Measurements from ENCODE around the gene MED22. TPM values are rescaled to one million over a fixed set of nuclear protein-coding genes. Genes with fewer than 3 reads are reported as not detected.
"Not testable (repeated sequence)": the region's sequence is repeated elsewhere in the genome, so short reads cannot be mapped to it uniquely, and the experiment has no call there.

The MED22 gene
- total and polyA plus RNA-seq, 10 donors = 13.3 to 33.7 (median 28.3) TPM

DNA sequence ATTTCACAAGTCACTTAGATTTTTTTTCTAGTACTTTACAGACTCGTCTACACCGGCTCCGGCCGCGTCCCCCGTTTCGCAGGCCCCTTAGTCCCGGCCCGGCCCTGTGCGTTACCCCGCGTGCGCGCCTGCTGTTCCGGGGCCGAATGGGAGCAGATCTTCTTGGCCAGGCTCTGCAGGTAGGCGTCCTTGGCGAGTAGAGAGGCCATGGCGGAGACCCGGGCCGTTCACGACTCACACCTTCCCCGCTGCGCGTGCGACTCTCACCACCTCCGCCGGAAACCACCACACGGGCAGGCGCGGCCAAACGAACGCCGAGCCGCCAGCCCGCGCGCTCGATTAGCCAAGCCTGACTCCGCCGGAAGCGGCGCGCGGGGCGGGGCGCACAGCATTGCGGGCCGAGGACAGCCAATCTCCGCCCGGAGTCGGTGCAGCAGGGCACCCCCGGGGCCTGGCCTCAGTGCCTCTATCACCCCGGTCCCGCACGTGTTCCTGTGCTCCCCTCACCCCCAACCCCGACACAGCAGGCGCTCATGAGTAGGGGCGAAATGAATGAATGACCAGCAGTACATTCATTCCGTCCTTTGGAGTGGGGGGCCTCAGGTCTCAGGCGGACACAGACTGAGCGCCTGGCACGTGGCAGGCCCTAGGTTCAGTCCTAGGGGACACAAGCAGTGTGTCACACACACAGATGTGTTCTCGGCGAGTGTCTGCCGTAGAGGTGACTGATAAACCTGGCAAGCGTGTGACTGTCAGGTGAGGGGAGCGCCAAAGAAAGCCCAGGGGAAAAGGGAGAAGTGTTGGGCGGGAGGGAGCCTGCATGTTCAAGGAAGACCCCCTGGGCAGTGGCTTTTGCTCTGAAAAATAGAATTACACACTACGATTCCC lies 11.8 kb downstream of the MED22 start, which contains the start of gene SURF6:
TSS of gene SURF6 (minus strand) at position 265 of the 888 bp plus-strand sequence. CDS start at position 209, 56 bp downstream.
- 7 to 17% (median 8%) methylated on average over 27 to 70 of the region's 70 CpGs for WGBS, 5 donors

DNA sequence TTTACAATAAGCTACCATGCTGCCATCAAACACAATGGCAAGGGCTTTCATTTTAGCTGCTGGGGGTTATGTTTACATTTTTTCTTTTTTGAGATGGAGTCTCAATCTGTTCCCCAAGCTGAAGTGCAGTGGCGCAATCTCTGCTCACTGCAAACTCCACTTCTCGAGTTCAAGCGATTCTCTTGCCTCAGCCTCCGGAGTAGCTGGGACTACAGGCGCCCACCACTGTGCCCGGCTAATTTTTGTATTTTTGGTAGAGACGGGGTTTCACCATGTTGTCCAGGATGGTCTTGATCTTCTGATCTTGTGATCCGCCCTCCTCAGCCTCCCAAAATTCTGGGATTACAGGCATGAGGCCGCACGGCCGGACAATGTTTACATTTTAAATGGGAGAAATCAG lies 13.0 kb downstream of the MED22 start:
- intact Hi-C loops (cut with DNase I; ENCODE audit: low total_unique reads) = not testable (repeated sequence)
- H3K4me3 ChIP-seq = peak overlapping the region; percentile 78 to 96 (median 92)
- H3K36me3 ChIP-seq = peaks cover 0 to 63% (median 49%) of the 10 kb centered on the region in 6 donors

More for the DNA sequence above, 11.8 kb downstream of the MED22 start, which contains the start of gene SURF6:
- TF ChIP-seq, protein P1, sequence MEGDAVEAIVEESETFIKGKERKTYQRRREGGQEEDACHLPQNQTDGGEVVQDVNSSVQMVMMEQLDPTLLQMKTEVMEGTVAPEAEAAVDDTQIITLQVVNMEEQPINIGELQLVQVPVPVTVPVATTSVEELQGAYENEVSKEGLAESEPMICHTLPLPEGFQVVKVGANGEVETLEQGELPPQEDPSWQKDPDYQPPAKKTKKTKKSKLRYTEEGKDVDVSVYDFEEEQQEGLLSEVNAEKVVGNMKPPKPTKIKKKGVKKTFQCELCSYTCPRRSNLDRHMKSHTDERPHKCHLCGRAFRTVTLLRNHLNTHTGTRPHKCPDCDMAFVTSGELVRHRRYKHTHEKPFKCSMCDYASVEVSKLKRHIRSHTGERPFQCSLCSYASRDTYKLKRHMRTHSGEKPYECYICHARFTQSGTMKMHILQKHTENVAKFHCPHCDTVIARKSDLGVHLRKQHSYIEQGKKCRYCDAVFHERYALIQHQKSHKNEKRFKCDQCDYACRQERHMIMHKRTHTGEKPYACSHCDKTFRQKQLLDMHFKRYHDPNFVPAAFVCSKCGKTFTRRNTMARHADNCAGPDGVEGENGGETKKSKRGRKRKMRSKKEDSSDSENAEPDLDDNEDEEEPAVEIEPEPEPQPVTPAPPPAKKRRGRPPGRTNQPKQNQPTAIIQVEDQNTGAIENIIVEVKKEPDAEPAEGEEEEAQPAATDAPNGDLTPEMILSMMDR (IDR thresholded peaks at IDR 0.05 in 8 of 11, conservative IDR thresholded peaks at IDR 0.05 in 3 of 11) = peak in 4 of 11 experiments; percentile 13 to 25 (median 24)
- TF ChIP-seq POLR2A (IDR thresholded peaks at IDR 0.05) (no peak), POLR2AphosphoS5 (IDR thresholded peaks at IDR 0.05) (peak; percentile 95 to 98 (median 96))
- intact Hi-C loops (cut with DNase I; ENCODE audit: low total_unique reads) = no loop called here
- H3K36me3 ChIP-seq = peaks cover 0 to 63% (median 40%) of the 10 kb centered on the region in 6 donors
- peaks cover 27 to 79% (median 58%) of the 10 kb centered on the region in 6 donors for H3K4me1 ChIP-seq
- no peaks in the 10 kb centered on the region for H3K27me3 ChIP-seq (replicated peaks in 1 of 7)
- H3K27ac ChIP-seq = peak within 1 kb of the TSS; percentile 63 to 88 (median 77)
- peak within 1 kb of the TSS; percentile 78 to 96 (median 92) for H3K4me3 ChIP-seq
- H3K9me3 ChIP-seq = no peaks in the 10 kb centered on the region
- DNase-seq = peak; percentile 99

DNA sequence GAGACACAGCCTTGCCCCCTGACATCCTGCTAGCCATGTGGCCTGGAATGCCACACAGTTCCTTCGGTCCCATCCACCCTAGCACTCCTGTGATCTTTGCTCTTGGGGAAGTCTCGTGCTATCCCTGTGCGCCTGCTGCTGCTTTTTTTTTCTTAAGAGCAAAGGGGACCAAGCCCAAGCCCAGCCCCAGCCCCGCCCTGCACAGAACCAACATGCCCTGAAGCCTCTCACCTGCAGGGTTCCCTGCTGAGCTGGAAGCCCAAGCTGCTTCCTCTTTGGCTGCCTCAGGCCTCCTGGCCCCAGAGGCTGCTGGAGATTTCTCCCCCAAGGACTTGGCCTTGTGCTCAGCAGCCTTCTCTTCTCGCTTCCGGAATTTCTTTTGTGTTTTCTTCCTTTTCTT lies 13.8 kb downstream of the MED22 start:
- no peaks in the 10 kb centered on the region for H3K27me3 ChIP-seq (replicated peaks in 1 of 7)
- peak; percentile 51 for DNase-seq
- peaks cover 15 to 68% (median 38%) of the 10 kb centered on the region in 6 donors for H3K4me1 ChIP-seq
- TF ChIP-seq, protein P1 (IDR thresholded peaks at IDR 0.05 in 8 of 11, conservative IDR thresholded peaks at IDR 0.05 in 3 of 11) = no peak
- TF ChIP-seq POLR2A (IDR thresholded peaks at IDR 0.05) (no peak), POLR2AphosphoS5 (IDR thresholded peaks at IDR 0.05) (no peak)
- intact Hi-C loops (cut with DNase I; ENCODE audit: low total_unique reads) = no loop called here
- no peak overlapping the region for H3K27ac ChIP-seq
- H3K9me3 ChIP-seq = no peaks in the 10 kb centered on the region
- H3K4me3 ChIP-seq = no peak overlapping the region
- H3K36me3 ChIP-seq = peaks cover 0 to 61% (median 47%) of the 10 kb centered on the region in 6 donors
- 85 to 92% (median 90%) methylated on average over 6 of the region's 6 CpGs for WGBS, 5 donors

More for the DNA sequence above, 13.0 kb downstream of the MED22 start:
- 79 to 89% (median 83%) methylated on average over 11 of the region's 11 CpGs for WGBS, 5 donors
- peak; percentile 51 for DNase-seq
- Histone ChIP-seq H3K4me1 (peaks cover 16 to 68% (median 45%) of the 10 kb centered on the region in 6 donors), H3K27ac (peak overlapping the region in 2 of 8 donors; percentile 83 to 87)
- not testable (repeated sequence) for H3K27me3 ChIP-seq (replicated peaks in 1 of 7); H3K9me3 ChIP-seq

DNA sequence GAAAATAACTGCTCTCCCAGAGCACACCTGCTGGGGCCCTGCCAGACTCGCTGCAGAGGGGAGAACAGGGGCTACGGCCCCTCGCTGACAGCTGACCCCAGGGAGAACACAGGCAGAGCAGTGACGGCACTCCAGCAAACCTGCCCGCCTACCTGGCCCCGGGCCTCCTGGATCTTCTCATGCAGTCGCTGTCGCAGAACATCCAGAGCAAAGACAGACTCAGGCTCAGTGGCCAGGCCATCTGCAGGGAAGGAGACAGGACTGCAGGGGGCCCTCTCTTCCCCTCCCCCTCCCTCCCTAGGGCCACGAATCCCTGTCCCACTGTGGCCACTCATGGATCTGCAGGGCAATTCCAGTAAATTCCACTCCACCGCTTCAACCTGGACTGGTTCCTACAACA lies 14.4 kb downstream of the MED22 start:
- H3K27me3 ChIP-seq (replicated peaks in 1 of 7) = no peaks in the 10 kb centered on the region
- no peaks in the 10 kb centered on the region for H3K9me3 ChIP-seq
- no peak overlapping the region for H3K27ac ChIP-seq
- intact Hi-C loops (cut with DNase I; ENCODE audit: low total_unique reads) = no loop called here
- WGBS, 5 donors = 92 to 96% (median 94%) methylated on average over 9 to 10 of the region's 10 CpGs
- H3K4me1 ChIP-seq = peaks cover 15 to 63% (median 38%) of the 10 kb centered on the region in 6 donors
- H3K4me3 ChIP-seq = no peak overlapping the region
- DNase-seq = peak; percentile 66
- peaks cover 0 to 55% (median 46%) of the 10 kb centered on the region in 6 donors for H3K36me3 ChIP-seq
- TF ChIP-seq POLR2AphosphoS5 (IDR thresholded peaks at IDR 0.05) (peak in 1 of 3 donors; percentile 25), POLR2A (IDR thresholded peaks at IDR 0.05) (no peak)
- TF ChIP-seq, protein P1 (IDR thresholded peaks at IDR 0.05 in 8 of 11, conservative IDR thresholded peaks at IDR 0.05 in 3 of 11) = no peak

Measured in spleen (tissue), 11 donors.